ENCODE results near the gene ARHGAP22.

- TF ChIP-seq CTCF (IDR thresholded peaks at IDR 0.05) (no peak), POLR2AphosphoS5 (IDR thresholded peaks at IDR 0.05; ENCODE audit: low read depth, low read length) (no peak)
These were observed 102.8 kb downstream of the ARHGAP22 start for GRCh38 chr10:48501787-48502771.
